HG03460 (cell line): ENCODE measurements around the gene SELENOV.
"Not testable (repeated sequence)": the region's sequence is repeated elsewhere in the genome, so short reads cannot be mapped to it uniquely, and the experiment has no call there.

Experiments
- ATAC-seq: cut with Tn5 transposase; IDR thresholded peaks from one replicate; pipeline ENCODE4 v1.9.1; 2021; ENCODE audit not compliant: unreplicated experiment

The SELENOV gene

GRCh38 chr19:39514840-39515550, at the start of gene SELENOV:
Gene SELENOV, plus strand, starts transcription at chr19:39515139. Its CDS starts 74 bp downstream, at chr19:39515213.
- no peak for ATAC-seq

DNA sequence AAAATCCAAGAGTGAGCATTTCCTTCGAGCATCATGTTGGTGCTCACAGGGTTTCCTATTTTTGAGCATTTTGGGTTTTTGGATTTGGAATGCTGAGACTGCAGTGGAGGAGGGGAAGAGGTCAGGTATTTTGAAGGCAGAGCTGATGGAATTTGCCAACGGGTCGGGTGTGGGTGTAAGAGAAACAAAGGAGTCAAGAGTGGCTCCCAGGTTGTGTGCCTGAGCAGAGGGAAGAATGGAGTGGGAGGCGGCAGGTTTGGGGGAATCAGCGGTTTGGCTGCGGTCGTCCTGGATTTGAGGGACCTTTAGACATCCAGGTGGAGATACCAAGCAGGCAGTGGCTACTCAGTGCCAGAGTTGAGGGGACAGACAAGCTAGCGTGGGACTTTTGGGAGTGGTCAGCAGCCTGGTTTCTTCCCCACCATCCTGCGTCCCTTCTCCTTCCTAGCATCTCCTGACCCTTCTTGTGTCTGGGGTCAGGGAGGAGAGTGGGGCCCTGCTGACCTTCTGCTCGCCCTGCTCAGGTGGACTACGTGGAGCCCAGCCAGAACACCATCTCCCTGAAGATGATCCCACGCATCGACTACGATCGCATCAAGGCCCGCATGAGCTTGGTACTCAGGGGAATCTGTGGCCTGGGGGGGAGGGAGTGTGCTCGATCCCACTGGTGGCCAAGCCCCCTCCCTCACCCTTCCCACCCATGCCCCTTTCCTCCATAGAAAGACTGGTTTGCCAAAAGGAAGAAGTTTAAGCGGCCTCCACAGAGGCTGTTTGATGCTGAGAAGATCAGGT, 48.8 kb upstream of the SELENOV start:
- no peak for ATAC-seq

- ATAC-seq, result no peak
Observed at GRCh38 chr19:39467941-39468340, 47.0 kb upstream of the SELENOV start.

DNA sequence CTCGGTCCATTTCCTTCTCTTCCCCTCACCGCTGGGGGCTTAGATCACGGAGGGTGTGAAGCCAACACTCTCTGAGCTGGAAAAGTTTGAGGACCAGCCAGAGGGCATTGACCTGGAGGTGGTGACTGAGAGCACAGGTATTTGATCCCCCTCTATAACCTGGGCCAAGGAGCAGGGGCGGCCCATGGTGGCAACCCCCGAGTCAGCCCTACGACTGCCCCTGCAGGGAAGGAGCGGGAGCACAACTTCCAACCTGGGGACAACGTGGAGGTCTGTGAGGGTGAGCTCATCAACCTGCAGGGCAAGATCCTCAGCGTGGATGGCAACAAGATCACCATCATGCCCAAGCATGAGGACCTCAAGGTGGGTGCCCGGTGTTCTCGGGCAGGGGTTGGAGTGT, 45.9 kb upstream of the SELENOV start:
- ATAC-seq, result no peak

- ATAC-seq, result no peak
Observed at GRCh38 chr19:39469567-39469966, 45.4 kb upstream of the SELENOV start.

DNA sequence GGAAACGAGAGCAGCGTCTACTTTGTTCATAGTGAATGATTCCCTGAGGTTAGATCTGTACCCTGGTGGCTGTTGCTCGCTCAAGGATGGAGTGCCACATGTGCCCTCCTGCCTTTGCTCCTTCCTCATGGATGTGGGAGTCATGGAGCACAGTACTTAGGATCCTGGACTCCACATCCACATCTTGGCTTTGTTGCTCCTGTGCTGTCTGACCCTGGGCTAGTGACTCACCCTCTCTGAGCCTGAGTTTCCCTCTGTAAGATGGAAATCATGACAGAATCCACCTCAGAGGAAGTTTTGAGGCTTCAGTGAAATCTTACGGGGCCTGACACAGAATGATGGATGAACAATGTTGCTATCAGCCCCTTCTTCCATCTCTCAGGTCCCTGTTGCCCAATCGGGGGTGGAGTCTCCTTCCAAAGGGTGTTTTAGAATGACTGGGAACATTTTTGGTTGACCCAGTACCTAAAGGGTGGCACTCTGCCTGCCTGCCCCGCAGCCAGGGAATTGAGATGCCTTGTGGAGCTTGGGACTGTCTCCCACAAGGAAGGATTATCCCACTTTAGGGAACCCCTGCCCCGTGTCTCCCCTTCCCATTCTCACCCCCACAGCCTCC, 44.1 kb upstream of the SELENOV start:
- ATAC-seq, result no peak

DNA sequence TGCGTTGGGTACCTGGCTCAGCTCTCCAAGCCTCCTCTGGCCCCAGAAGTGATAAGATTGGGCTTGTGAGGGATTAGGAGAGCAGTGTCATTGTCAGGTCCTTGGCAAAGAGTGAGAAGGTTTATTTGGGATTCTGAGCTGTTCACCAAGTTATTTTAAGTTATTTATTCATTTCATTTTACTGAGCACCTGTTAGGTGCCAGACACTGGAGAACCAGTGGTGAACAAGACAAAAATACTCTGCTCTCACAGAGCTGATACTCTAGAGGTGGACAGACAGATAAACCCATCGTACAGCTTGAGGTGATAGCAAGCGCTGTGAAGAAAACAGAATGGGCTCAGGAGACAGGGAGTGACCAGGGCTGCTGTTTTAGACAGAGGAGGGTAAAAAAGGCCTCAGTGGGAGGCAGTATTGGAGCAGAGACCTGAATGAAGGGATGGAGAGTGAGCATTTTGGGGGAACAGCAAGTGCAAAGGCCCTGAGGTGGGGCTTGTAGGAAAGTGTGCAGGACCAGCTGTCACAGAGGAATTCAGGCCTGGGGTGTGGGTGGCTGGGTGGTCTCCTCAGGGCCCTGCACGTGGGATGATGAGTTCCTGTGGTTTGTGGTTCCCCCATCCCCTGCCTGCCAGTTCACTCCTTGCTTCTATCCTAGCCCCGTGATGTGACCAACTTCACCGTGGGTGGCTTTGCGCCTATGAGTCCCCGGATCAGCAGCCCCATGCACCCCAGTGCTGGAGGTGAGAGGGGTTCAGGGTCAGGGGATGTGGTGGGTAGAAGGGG, 43.0 kb upstream of the SELENOV start:
- no peak for ATAC-seq

GRCh38 chr19:39472746-39473442, 42.0 kb upstream of the SELENOV start:
- ATAC-seq, result no peak

DNA sequence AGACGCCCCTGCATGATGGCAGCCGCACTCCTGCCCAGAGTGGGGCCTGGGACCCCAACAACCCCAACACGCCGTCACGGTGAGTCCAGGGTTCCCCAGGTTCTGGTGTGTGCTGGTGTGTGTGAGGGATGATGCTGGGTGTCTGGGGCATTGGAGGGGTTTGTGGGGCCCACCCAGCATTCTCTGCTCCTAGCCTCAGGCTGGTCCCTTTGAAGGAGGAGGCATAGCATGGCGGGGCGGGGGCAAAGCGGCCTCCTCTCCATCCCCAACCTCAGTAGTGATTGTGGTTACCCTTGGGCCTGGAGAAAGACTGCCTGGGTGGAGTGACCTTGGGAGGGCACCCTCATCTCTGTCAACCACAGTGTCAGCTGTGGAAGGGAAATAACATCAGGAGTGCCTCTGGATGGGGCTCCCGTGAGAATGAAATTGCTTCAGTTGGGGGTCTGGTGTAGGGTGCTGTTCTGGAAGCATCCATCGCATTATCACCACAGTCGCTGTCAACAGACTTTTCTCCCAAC, 41.4 kb upstream of the SELENOV start:
- ATAC-seq, result no peak

DNA sequence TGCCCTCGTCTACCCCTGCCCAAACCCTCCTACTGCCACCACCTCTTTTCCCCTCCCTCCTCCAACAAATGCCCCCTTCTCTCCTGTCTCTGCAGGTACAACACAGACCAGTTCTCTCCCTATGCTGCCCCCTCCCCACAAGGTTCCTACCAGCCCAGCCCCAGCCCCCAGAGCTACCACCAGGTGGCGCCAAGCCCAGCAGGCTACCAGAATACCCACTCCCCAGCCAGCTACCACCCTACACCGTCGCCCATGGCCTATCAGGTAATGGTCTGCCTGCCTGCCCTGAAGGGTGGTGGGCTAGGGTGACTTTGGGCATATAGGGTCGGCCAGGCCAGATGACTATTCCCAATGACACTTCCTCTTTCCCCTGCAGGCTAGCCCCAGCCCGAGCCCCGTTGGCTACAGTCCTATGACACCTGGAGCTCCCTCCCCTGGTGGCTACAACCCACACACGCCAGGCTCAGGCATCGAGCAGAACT, 40.8 kb upstream of the SELENOV start:
- no peak for ATAC-seq

DNA sequence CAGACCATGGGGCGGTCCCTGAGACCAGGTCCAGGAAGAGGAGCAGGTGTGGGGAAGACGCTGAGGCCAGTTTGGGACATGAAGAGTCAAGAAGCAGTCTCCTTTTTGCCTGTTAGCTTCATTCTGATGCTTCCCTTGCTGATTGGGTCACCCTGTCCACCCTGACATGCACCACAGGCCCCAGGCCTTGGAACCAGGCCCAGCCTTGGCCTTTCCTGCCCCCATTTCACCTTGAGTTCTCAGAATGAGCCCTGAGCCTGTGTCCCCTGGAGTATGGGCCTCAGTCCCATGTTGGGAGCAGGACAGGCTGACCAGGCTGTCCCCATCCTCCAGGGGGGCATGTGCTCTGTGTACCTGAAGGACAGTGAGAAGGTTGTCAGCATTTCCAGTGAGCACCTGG, 39.2 kb upstream of the SELENOV start:
- no peak for ATAC-seq

- not testable (repeated sequence) for ATAC-seq
Observed at GRCh38 chr19:39479319-39479801, 35.6 kb upstream of the SELENOV start.

DNA sequence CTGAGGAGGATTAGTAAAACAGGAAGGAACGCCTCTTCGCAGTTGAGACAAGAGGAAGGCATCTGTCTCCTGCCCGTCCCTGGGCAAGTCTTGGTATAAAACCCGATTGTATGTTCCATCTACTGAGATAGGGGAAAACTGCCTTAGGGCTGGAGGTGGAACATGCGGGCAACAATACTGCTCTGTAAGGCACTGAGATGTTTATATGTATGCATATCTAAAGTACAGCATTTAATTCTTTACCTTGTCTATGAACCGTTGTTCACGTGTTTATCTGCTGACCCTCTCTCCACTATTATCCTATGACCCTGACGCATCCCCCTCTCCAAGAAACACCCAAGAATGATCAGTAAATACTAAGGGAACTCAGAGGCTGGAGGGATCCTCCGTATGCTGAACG, 35.0 kb upstream of the SELENOV start:
- no peak for ATAC-seq

GRCh38 chr19:39480337-39481228, 34.4 kb upstream of the SELENOV start, which contains the start of gene TIMM50:
Gene TIMM50, plus strand, starts transcription at chr19:39480838. Its CDS starts 16 bp downstream, at chr19:39480854.
- peak; percentile 83 for ATAC-seq

GRCh38 chr19:39481229-39481545, 33.8 kb upstream of the SELENOV start:
- ATAC-seq, result no peak

GRCh38 chr19:39481676-39482075, 33.3 kb upstream of the SELENOV start:
- ATAC-seq, result no peak

GRCh38 chr19:39483141-39483540, 31.8 kb upstream of the SELENOV start:
- ATAC-seq, result no peak

DNA sequence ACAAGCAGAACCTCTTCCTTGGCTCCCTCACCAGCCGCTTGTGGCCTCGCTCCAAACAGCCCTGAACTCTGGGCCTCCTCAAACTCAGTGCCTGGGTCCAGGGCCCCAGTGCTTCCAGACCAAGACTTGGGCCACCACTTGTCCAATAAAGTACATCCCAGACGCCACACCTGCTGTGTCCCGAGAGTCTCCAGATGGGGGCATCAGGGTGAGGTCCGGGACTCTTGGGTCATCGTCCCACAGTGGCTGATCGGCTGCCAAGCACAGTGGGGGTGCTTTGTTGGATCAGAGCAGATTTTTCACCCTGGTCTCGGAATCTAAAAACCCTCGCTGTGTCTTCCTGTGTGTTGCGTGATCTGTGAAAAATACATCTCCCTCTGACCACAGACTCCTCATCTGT, 25.2 kb upstream of the SELENOV start:
- no peak for ATAC-seq

DNA sequence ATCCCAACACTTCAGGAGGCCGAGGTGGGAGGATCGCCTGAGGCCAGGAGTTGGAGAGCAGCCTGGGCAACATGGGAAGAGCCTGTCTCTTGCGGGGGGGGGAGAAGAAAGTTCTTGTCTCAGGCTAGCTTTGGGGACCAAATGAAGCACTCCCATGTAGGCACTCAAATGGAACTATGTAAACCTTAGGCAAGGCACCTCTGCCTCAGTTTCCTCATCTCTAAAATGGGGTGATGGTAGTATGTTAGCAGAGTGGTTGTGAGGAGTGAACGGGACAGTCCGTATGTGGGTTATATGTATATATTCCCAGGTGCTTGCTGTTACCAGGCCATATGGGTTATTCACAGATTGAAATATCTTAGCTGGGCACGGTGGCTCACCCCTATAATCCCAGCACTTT, 22.7 kb upstream of the SELENOV start:
- no peak for ATAC-seq
